Activated T-helper 1 cell treated with anti-CD3 and anti-CD28 coated beads, Interleukin-2, amount 50 U/mL, for 16 hours (primary cell): ENCODE results near the gene HMGXB4.

Source experiments
- DNase-seq, 2 donors: peaks; one replicate each; pipeline ENCODE4 v3.0.0-alpha.2; 2020; ENCODE audit warnings: low read depth in 1 of 2, low spot score in 1 of 2

HMGXB4 gene

GRCh38 chr22:35258191-35258988 lies 1.1 kb downstream of the HMGXB4 start:
- DNase-seq: no peak

GRCh38 chr22:35264986-35265385 lies 7.7 kb downstream of the HMGXB4 start:
- no peak for DNase-seq

GRCh38 chr22:35266277-35266676 lies 9.0 kb downstream of the HMGXB4 start:
- DNase-seq: no peak

- DNase-seq: no peak
These were observed 12.3 kb downstream of the HMGXB4 start for GRCh38 chr22:35269630-35270029.

GRCh38 chr22:35274154-35274871 lies 17.0 kb downstream of the HMGXB4 start:
- no peak for DNase-seq

DNA sequence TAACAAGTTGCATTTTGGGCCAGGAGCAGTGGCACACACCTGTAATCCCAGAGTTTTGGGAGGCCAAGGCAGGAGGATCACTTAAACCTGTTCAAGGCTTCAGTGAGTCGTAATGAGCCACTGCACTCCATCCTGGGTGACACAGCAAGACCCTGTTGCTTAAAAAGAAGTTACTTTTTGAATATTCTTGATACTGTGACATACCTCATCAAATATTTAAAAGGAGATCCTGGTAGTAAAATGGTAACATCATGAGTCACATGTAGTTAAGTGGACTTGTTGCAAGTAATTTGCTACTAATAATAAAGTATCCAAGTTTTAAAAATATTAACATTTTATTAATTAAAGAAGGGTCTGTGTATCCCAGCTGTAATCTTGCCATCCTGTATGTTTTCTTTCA lies 18.3 kb downstream of the HMGXB4 start:
- no peak for DNase-seq

DNA sequence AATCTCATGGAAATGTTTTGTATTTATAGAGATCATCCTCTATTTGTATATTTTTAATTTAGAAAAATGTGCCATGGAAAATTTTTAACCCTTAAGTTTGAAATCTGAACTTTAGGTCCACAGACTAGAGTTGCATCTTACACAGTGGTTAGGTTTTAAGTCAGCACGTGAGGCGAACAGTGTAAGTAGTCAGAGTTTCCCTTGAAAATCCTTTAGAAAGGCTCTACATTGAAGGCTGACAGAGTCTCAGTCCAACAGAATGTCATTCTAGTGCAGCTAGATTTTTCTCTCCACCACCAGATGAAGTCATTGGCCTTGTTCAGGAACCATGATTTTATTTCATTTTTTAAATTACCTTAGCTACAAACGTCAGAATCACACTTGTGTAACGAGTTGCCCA lies 18.7 kb downstream of the HMGXB4 start:
- DNase-seq: no peak

- no peak for DNase-seq
These were observed 30.8 kb downstream of the HMGXB4 start for GRCh38 chr22:35288116-35288515.

GRCh38 chr22:35292786-35293185 lies 35.5 kb downstream of the HMGXB4 start:
- DNase-seq: no peak

DNA sequence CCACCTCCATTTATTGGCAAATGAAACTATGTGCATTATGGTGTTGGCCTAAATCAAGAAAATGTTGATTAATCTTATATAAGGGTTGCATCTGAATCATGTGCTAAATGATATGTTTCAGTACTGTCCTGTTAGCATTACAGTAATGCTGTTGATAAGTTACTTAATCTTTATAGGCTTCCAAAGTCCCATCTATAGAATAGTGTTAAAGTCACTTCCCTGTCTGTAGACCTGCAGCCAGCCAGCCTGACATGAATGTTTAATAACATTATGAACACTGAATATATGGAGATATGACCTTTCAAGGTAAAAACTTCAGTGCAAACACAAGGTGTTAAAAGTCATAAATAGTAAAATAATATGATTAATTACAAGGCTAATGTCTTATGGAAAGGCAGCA lies 38.8 kb downstream of the HMGXB4 start:
- no peak for DNase-seq

- no peak for DNase-seq
These were observed 42.0 kb downstream of the HMGXB4 start for GRCh38 chr22:35299217-35299672.

DNA sequence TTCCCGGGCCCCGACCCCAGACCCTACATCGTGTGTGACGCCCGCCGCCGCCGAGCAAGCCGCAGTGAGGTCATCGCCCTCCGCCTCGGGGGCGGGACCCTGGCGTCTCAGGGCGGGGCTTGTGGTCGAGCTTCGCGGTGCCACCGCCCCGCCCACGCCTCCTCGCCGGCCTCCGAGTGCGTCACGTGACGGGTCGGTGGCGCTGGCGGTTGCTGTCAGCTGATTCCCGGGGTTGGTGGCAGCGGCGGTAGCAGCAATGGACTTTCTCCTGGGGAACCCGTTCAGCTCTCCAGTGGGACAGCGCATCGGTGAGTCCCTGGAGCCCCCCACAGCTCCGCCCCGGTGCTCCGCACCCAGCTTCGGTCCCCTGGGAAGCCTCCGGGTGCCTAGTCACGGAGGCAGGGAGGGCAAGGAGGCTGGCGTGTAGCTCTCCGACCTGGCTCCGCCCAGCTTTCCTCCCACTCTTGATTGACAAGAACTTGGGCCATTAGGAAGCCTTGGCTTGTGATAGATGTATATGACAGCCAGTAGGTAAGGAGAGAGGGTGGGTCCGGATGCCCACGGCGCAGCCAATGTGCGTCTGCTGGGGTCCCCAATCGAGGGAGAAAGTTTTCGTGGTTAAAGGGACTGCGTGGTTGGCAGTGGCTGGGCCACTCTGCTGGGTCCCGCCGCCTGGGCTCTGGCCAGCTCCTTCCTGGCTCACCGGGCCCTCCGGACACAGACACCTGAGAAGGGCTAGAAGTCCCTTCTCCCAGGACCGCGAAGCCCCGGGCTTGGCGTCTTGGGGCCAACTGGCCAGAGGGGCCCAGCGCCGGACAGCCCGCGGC lies 42.6 kb downstream of the HMGXB4 start, which contains the start of gene TOM1:
TSS of gene TOM1 (plus strand) at position 222 of the 827 bp plus-strand sequence. CDS start at position 257, 35 bp downstream.
- DNase-seq: peak; percentile 96

- DNase-seq: no peak
These were observed 44.1 kb downstream of the HMGXB4 start for GRCh38 chr22:35301372-35301874.

DNA sequence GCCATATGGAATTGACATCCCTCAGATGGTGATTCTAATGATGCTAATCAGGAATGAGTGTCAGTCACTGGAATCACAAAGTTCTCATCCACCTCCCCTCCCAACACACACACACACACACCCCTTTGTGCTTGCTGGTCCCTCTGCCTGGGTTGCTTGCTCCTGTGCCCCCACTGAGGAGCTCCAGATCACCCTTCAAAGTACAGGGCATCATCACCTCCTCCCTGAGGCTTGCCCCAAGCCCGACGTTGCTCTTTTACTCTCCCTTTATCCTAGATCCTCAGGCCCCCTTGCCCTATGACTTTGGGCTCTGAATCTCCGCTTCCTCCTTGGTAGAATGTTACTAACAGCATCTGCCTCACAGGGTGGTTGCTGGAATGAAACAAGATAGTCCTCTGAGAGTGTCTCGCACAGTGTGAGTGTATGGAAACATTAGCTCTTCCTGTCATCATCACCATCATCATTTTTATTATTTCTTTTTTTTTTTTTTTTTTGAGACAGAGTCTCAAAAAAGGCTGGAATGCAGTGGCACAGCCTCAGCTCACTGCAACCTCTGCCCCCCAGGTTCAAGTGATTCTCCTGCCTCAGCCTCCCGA lies 45.8 kb downstream of the HMGXB4 start:
- DNase-seq: no peak

DNA sequence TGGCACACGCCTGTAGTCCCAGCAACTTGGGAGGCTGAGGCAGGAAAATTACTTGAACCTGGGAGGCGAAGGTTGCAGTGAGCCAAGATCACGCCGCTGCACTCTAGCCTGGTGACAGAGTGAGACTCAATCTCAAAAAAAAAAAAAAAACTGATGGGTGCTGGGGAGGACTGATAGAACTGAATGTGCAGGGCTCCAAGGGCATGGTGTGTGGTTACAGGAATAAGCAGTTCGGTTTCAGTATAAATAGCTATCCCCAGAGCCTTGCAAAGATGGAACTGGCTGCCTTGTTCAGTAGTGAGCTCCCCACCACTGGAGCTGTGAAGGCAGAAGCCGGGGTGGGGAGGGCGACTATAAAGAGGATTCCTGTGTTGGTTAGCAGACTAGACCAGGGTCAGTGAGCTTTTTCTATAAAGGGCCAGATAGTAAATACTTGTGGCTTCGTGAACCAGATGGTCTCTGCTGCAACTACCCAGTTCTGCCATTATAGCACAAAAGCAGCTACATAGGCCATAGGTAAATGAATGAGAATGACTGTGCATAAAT lies 48.3 kb downstream of the HMGXB4 start:
- no peak for DNase-seq

- no peak for DNase-seq
These were observed 49.2 kb downstream of the HMGXB4 start for GRCh38 chr22:35306350-35306967.

DNA sequence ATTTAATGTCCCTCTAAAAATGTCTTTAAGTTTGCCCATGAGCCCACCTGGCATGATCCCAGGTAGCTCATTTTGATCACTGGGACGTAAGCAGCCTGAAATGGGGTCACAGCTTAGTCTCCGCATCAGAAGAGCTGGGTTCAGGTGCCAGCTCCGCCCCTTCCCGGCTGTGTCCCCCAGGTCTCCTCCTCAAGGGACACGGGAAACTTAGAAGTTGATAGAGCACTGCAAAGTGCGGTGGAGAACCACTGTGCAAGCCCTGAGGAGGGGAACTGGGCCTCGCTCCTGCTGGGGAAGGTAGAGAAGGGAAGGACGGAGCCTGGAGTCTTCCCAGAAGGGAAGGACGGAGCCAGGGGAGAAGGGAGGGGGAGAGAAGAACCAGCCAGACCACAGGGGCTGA lies 50.1 kb downstream of the HMGXB4 start:
- DNase-seq: no peak

- DNase-seq: no peak
These were observed 50.6 kb downstream of the HMGXB4 start for GRCh38 chr22:35307892-35308291.

DNA sequence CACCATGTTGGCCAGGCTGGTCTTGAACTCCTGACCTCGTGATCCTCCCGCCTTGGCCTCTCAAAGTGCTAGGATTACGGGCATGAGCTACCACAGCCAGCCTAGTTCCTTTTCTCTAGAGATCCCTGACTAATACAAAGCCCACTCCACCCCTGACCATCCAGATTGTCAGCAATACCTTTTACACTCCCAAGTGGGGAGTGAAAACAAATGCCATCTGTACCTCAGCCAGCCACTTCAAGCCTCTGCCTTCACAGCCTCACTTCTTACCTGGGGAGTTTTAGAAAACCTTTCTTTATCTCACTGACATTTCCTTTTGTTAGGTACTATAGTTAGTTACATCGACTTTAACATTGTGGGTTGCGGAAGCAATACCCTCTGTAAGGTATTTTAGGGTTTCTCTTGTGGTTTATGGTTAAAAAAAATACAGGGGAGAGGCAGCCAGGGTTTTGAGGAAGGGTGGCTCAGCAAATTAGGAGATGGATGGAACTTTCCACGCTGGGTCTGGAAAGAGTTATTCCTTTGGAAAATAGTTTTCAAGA lies 51.3 kb downstream of the HMGXB4 start:
- DNase-seq: no peak
